SHP77 (cell line): ENCODE data around the gene CENPO.

Source experiments
- DNase-seq, 2 experiments: peaks; one replicate each; lab custom pipeline; 2025; lab: John Stamatoyannopoulos, UW

The CENPO gene

GRCh38 chr2:24792874-24793760, at the start of gene CENPO, which contains the start of gene PTRHD1:
CENPO (plus strand) TSS chr2:24793425; CDS start chr2:24793920, 495 bp downstream.
PTRHD1 (minus strand) TSS chr2:24793391; CDS start chr2:24793377, 14 bp downstream.
- peak; percentile 92 to 96 for DNase-seq

DNA sequence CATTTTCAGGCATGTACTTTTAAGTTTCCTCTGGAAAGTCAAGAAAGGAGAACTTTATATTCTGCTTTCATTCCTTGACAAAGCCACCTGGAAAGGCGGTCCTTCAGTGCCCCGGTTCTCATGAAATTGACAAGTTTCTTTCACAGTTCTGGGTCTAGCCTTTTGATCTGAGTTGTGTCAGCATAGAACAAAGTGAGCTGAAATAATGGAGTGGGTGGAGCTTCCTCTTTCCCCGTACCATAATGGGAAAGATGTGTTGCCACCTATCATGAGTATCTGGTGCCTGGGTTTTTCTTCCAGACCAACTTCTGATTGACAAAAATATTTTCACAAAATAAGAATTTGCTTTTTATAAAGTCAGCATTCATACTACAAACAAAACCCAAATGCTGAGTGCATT, 49.3 kb upstream of the CENPO start:
- DNase-seq: no peak

- DNase-seq: no peak
Measured at GRCh38 chr2:24744356-24744755, 48.9 kb upstream of the CENPO start.

GRCh38 chr2:24745825-24746224, 47.4 kb upstream of the CENPO start:
- no peak for DNase-seq

DNA sequence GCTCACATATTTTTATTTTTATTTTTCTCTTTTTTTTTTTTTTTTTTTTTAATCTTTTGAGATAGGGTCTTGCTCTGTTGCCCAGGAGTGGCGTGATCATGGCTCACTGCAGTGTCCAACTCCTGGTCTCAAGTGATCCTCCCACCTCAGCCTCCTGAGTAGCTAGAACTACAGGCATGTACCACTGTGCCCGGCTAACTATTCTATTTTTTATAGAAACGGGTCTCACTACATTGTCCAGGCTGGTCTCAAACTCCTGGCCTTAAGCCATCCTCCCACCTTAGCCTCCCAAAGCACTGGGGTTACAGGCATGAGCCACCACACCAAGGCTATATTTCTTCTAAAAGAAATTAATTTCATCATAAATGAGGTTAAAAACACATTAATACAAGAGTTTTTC, 45.9 kb upstream of the CENPO start:
- DNase-seq: no peak

DNA sequence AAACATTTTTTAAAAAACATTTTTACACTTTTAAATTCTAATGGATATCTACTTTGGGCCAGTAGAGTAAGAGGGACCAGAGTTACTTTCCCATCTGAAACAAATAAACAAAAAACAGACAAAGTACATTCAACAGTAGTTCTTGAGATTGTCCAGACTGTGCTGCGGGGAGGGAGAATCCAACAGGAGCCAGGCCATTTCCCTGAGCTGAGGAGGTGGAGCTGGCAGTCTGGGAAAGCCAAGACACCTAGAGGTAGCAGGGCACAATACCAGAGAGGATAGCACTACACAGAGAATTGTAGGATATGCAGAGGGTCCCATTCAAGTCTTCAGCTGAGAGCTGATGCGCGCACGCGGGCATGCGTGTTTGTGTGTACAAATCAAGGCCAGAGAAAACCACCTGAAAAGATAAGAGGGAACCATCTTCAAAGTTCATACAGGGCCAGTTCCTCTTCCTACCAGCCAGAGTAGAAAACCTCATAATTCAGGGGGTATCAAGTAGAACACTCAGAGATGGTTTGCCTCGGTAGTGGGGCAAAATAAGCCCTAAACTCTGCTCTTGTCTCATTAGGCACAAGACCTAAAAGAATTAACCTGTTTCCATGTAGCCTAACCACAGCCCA, 44.0 kb upstream of the CENPO start:
- no peak for DNase-seq

GRCh38 chr2:24754985-24755705, 38.1 kb upstream of the CENPO start:
- peak in 1 of 2 experiments; percentile 1 for DNase-seq

- DNase-seq: no peak
Measured at GRCh38 chr2:24756789-24757188, 36.4 kb upstream of the CENPO start.

GRCh38 chr2:24761866-24762265, 31.4 kb upstream of the CENPO start:
- no peak for DNase-seq

- DNase-seq: no peak
Measured at GRCh38 chr2:24762518-24762917, 30.7 kb upstream of the CENPO start.

DNA sequence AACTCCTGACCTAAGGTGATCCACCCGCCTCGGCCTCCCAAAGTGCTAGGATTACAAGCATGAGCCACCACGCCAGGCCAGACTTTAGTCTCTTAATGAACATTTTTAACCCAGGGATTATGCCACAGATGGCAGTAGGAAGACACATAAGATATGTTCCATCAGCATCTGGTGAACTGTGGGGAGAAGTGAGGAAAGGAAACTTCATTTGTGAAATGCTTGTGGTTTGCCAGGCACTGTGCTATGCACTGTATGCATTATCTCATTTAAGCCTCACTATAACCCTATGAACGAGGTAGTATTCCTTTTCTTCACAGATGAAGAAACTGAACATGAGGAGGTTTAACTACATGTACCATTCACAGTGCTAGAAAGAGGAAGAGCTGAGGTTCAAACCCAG, 29.4 kb upstream of the CENPO start:
- no peak for DNase-seq

- no peak for DNase-seq
Measured at GRCh38 chr2:24766609-24767008, 26.6 kb upstream of the CENPO start.

DNA sequence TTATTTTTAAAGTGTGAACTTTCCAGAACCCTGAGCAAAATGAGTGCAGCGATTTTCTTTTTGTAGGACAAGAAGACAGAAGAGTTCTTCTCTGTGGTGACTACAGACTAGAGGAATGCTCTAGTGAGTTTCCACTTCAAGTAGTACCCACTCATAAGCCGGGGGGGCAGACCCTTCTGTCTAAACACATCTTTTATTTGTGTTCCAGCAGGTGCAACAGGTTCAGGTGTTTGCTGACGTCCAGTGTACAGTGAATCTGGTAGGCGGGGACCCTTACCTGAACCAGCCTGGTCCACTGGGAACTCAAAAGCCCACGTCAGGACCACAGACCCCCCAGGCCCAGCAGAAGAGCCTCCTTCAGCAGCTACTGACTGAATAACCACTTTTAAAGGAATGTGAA, 25.2 kb upstream of the CENPO start:
- DNase-seq: no peak

DNA sequence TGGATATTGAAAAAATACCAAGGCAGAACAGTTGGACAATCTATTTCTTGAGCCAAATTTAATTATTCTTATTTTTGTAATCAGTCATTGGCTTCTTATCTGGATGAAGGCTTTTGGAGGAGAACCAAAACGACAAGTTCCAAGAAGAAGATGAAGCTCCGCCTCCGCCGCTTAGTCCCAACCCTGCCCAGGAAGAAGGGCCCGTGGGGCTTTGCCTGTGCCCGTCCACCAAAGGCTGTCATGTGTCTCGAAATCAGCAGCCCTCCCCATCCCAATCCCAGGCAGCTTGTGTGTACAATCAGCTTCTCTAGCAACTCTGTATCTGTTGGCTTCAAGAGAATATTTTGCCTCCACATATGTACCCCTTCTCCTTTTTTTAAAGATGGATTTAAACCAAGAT, 24.6 kb upstream of the CENPO start:
- no peak for DNase-seq

DNA sequence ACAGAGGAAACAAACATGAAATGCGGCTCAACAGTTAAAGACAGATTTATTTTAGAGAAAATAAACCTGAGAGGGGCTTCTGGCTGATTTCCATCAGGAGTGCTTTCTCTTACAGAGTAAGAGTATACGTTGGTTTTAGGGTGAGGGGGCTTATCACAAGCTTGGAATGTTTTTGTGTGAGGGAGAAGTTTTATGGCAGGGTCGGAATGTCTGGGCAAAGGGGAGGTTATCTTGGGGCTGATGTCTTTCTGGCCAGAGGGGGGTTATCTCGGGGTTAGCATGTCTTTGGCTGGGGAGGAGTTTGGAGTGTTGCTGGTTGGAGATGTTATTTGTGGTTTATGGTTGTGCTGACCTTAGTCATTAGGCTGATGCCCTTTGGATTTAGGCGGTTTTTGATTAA, 22.2 kb upstream of the CENPO start:
- no peak for DNase-seq

GRCh38 chr2:24771764-24772586, 21.2 kb upstream of the CENPO start:
- DNase-seq: no peak

GRCh38 chr2:24774373-24774772, 18.9 kb upstream of the CENPO start:
- no peak for DNase-seq

DNA sequence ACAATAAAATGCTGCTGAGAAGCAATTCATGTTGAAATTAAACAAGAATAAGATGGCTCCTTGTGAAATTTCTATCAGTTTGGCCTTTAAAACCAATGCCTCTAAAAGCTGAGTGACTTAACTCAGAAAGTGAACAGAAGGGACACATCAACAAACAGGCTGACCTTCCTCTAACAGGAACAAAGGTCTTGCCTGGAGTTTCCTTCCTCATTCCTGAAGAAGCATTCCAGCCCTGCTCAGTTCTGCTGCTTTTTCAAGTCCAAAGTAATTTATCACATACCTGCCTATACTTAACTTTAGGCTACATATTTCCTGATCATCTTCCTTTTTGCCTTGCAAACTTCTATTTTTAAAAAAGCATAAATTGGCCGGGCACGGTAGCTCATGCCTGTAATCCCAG, 14.1 kb upstream of the CENPO start:
- no peak for DNase-seq

DNA sequence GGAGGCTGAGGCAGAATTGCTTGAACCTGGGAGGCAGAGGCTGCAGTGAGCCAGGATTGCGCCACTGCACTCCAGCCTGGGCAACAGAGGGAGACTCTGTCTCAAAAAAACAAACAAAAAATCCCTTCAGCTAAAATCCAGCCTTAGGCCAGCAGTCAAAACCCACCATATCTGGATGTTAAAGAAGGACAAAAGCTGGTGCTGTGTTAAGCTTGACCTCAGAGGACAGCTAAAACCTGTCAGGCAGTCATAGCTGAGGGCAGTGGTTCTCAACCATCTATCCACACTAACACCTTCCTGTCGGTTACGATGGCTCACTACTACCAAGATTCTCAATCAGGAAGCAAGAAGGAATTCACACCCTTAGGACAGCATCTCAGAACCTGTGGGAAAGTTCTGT, 9.6 kb upstream of the CENPO start:
- no peak for DNase-seq

DNA sequence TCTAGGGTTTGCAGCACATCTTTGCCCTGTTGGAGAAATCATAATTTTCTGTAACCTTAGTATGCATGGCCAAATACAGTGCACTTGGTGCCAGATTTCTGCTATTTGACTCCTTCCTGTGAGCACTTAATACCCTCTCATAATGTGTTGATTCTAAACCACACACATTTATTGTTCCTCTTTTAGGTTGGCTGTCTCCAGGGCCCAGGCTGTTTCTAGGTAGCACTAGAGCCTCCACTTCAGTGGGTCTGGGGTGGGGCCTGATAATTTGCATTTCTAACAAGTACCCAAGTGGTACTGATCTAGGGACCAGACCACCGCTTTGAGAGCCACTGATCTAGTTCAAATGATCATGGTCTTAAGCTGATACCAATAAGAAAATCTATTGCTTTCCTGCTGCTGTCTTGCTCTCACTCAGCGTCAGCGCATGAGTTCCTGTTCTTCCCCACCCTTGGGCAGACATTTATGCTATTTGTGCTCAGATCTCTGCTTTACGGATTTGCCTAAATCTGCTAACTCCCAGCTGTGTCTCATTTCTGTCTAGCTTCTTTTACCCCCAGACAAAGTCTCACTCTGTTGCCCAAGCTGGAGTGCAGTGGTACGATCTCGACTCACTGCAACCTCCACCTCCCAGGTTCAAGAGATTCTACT, 7.4 kb upstream of the CENPO start:
- no peak for DNase-seq

GRCh38 chr2:24787532-24787931, 5.7 kb upstream of the CENPO start:
- no peak for DNase-seq
